ENCODE measurements around the gene CD302. TPM values are rescaled to one million over a fixed set of nuclear protein-coding genes. Genes with fewer than 3 reads are reported as not detected.
"Not testable (repeated sequence)": the region's sequence is repeated elsewhere in the genome, so short reads cannot be mapped to it uniquely, and the experiment has no call there.

Gene CD302
- total RNA-seq, 8 experiments from 2014 or later, result 1.0 to 41.8 (median 4.4) TPM

DNA sequence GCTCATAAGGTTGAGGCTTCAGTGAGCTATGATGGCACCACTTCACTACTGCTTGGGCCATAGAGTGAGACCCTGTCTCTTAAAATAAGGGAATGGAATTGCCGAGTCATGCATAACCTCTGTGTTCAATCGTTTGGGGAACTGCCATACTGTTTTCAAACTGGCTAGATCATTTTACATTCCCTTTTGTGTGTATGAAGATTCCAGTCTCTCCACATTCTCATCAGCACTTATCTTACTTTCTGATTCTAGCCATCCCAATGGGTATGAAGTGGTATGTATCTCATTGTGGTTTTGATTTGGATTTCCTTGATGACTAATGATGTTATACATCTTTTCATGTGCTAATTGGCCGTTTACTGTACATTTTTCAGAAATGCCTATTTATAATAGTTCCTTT is 62.0 kb downstream of the CD302 start:
- ATAC-seq (replicated peaks in 6 of 8), result no peak
- Histone ChIP-seq H3K4me3 (no peak overlapping the region), H3K4me1 (replicated peaks in 1 of 2) (no peaks in the 10 kb centered on the region), H3K27ac (no peak overlapping the region)
- WGBS, 10 experiments, result 17 to 100% (median 82%) methylated on average over 1 to 3 of the region's 3 CpGs; no CpG with 5 or more reads in 2 of the 10 experiments
- in situ Hi-C loops (cut with MboI; ENCODE audit: low pct_unique_long_range_greater_than_20kb in 2 of 9, low sequenced_read_pairs in 9 of 9, unreplicated experiment in 9 of 9), result no loop called here

- no peak for ATAC-seq (replicated peaks in 6 of 8)
- 0 to 100% (median 91%) methylated on average over 1 of the region's 1 CpG; no CpG with 5 or more reads in 4 of the 10 experiments for WGBS, 10 experiments
- in situ Hi-C loops (cut with MboI; ENCODE audit: low pct_unique_long_range_greater_than_20kb in 2 of 9, low sequenced_read_pairs in 9 of 9, unreplicated experiment in 9 of 9), result no loop called here
- H3K27ac ChIP-seq, result no peak overlapping the region
- H3K4me1 ChIP-seq (replicated peaks in 1 of 2), result no peaks in the 10 kb centered on the region
- no peak overlapping the region for H3K4me3 ChIP-seq
Observed at GRCh38 chr2:159735648-159736047, 62.4 kb downstream of the CD302 start.

DNA sequence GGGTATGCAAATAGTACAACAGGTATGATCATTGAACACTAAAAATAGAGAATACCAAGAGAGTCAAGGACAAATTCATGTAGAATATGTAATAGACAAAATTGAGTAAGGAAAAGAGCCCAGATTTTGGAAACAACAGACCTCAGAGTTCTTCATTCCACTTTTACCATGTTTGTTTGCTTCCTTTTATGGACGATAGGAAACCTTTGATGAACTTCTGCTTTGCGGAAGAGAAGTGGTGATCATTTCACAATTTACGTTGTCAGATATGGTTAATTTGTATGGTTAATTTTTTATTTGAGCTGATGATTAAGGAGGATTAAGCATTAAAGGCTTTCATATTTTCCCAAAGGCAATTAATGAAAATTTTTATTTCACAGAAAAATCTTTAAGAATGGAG is 69.4 kb downstream of the CD302 start:
- H3K4me3 ChIP-seq, result no peak overlapping the region
- H3K4me1 ChIP-seq (replicated peaks in 1 of 2), result no peaks in the 10 kb centered on the region
- 50 to 93% (median 80%) methylated on average over 1 to 3 of the region's 3 CpGs for WGBS, 10 experiments
- ATAC-seq (replicated peaks in 6 of 8), result no peak
- H3K27ac ChIP-seq, result no peak overlapping the region
- in situ Hi-C loops (cut with MboI; ENCODE audit: low pct_unique_long_range_greater_than_20kb in 2 of 9, low sequenced_read_pairs in 9 of 9, unreplicated experiment in 9 of 9), result no loop called here

- no peak for ATAC-seq (replicated peaks in 6 of 8)
- WGBS, 10 experiments, result 80 to 100% (median 100%) methylated on average over 1 to 3 of the region's 3 CpGs; no CpG with 5 or more reads in 1 of the 10 experiments
Observed at GRCh38 chr2:159725713-159726112, 72.3 kb downstream of the CD302 start.

DNA sequence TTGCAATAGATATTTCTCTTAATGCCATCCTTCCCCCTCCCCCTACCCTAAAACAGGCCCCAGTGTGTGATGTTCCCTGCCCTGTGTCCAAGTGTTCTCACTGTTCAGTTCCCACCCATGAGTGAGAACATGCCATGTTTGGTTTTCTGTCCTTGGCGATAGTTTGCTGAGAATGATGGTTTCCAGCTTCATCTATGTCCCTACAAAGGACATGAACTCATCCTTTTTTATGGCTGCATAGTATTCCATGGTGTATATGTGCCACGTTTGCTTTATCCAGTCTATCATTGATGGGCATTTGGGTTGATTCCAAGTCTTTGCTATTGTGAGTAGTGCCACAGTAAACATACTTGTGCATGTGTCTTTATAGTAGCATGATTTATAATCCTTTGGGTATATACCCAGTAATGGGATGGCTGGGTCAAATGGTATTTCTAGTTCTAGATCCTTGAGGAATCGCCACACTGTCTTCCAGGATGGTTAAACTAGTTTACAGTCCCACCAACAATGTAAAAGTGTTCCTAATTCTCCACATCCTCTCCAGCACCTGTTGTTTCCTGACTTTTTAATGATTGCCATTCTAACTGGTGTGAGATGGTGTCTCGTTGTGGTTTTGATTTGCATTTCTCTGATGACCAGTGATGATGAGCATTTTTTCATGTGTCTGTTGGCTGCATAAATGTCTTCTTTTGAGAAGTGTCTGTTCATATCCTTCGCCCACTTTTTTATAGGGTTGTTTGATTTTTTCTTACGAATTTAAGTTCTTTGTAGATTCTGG is 73.0 kb downstream of the CD302 start:
- ATAC-seq (replicated peaks in 6 of 8); in situ Hi-C loops (cut with MboI; ENCODE audit: low pct_unique_long_range_greater_than_20kb in 2 of 9, low sequenced_read_pairs in 9 of 9, unreplicated experiment in 9 of 9); H3K4me3 ChIP-seq; H3K4me1 ChIP-seq (replicated peaks in 1 of 2); H3K27ac ChIP-seq: not testable (repeated sequence)
- 64 to 100% (median 84%) methylated on average over 1 to 3 of the region's 6 CpGs; no CpG with 5 or more reads in 2 of the 10 experiments for WGBS, 10 experiments

More at GRCh38 chr2:159725713-159726112, 72.3 kb downstream of the CD302 start:
- no peak overlapping the region for H3K4me3 ChIP-seq
- no peaks in the 10 kb centered on the region for H3K4me1 ChIP-seq (replicated peaks in 1 of 2)
- in situ Hi-C loops (cut with MboI; ENCODE audit: low pct_unique_long_range_greater_than_20kb in 2 of 9, low sequenced_read_pairs in 9 of 9, unreplicated experiment in 9 of 9), result no loop called here
- no peak overlapping the region for H3K27ac ChIP-seq

- Histone ChIP-seq H3K27ac (no peak overlapping the region), H3K4me3 (no peak overlapping the region), H3K4me1 (replicated peaks in 1 of 2) (no peaks in the 10 kb centered on the region)
- 92 to 100% (median 100%) methylated on average over 1 to 2 of the region's 2 CpGs; no CpG with 5 or more reads in 1 of the 10 experiments for whole genome bisulfite sequencing, 10 experiments
- in situ Hi-C loops (cut with MboI; ENCODE audit: low pct_unique_long_range_greater_than_20kb in 2 of 9, low sequenced_read_pairs in 9 of 9, unreplicated experiment in 9 of 9), result no loop called here
- ATAC-seq (replicated peaks in 6 of 8), result no peak
Observed at GRCh38 chr2:159722580-159722979, 75.4 kb downstream of the CD302 start.

- 87 to 100% (median 98%) methylated on average over 3 to 9 of the region's 10 CpGs; no CpG with 5 or more reads in 1 of the 10 experiments for WGBS, 10 experiments
- ATAC-seq (replicated peaks in 6 of 8), result no peak
- H3K27ac ChIP-seq, result no peak overlapping the region
- in situ Hi-C loops (cut with MboI; ENCODE audit: low pct_unique_long_range_greater_than_20kb in 2 of 9, low sequenced_read_pairs in 9 of 9, unreplicated experiment in 9 of 9), result no loop called here
- no peak overlapping the region for H3K4me3 ChIP-seq
- peaks cover 0 to 2% of the 10 kb centered on the region in 2 donors for H3K4me1 ChIP-seq (replicated peaks in 1 of 2)
Observed at GRCh38 chr2:159720676-159721075, 77.3 kb downstream of the CD302 start.

Other genes with a start within 250 kb of the CD302 start
- 100 to 1,000 TPM in 2 of 8 experiments, 10 to 100 TPM in 6; 81.1 to 148 (median 90.2) TPM for gene BAZ2B, start 181.7 kb downstream of the CD302 start, total RNA-seq
- gene MARCHF7, start 85.7 kb downstream of the CD302 start, total RNA-seq, result 10 to 100 TPM; 46.1 to 73.1 (median 62.6) TPM
- 10 to 100 TPM in 1 of 8 experiments, 1 to 10 TPM in 2, under 1 TPM in 5; 0.11 to 14.8 (median 0.59) TPM for gene LY75, start 106.5 kb upstream of the CD302 start, total RNA-seq

All from motor neuron (in vitro differentiated cells).